ENCODE data around the gene AGBL1.

Gene AGBL1

DNA sequence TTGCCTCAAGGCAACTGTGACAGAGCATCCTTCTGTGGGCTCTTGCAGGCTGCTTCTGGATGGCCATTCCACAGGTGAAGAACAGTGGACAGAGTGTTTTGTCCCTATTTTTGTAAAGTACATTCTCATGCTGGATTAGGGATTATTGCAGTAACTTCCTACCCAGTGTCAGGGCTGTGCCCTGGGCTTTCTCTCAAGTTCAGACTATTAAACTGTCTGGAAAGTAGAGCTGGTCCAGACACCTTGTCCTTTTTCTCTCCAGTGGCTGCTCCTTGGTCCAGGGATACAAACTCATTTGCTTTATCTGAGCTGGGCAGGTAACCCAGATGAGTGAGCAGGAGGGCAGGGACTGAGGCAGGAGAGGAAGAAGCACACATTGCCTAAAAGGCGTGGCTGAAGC, 37.4 kb upstream of the AGBL1 start:
- no peak overlapping the region for H3K4me3 ChIP-seq (replicated peaks in 1 of 2; ENCODE audit: low read depth in 2 of 2, low read length in 2 of 2)
- TF ChIP-seq, protein P1, sequence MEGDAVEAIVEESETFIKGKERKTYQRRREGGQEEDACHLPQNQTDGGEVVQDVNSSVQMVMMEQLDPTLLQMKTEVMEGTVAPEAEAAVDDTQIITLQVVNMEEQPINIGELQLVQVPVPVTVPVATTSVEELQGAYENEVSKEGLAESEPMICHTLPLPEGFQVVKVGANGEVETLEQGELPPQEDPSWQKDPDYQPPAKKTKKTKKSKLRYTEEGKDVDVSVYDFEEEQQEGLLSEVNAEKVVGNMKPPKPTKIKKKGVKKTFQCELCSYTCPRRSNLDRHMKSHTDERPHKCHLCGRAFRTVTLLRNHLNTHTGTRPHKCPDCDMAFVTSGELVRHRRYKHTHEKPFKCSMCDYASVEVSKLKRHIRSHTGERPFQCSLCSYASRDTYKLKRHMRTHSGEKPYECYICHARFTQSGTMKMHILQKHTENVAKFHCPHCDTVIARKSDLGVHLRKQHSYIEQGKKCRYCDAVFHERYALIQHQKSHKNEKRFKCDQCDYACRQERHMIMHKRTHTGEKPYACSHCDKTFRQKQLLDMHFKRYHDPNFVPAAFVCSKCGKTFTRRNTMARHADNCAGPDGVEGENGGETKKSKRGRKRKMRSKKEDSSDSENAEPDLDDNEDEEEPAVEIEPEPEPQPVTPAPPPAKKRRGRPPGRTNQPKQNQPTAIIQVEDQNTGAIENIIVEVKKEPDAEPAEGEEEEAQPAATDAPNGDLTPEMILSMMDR (IDR thresholded peaks at IDR 0.05; ENCODE audit: low read depth, low read length), result no peak
- DNase-seq (ENCODE audit: low read depth in 2 of 2), result no peak

DNA sequence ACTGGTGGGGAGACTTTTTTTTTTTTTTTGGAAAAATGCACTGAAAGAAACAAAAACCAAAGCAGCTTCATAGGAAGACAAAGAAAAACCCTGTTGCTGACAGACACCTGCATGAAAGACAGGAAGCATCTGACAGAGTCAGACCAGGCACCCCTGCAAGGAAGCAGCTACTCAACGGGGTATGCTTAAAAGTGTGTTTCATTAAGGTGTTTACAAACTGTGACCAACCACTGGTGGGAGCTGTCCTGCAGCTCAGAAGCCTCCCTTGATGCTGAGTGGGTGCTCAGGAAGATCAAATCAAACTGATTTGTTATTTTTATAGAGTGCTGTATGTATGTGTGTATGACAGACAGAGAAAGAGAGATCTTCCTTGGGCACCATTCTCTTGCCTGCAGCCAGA, 34.7 kb upstream of the AGBL1 start:
- H3K4me3 ChIP-seq (replicated peaks in 1 of 2; ENCODE audit: low read depth in 2 of 2, low read length in 2 of 2), result no peak overlapping the region
- TF ChIP-seq, protein P1 (IDR thresholded peaks at IDR 0.05; ENCODE audit: low read depth, low read length), result no peak
- no peak for DNase-seq (ENCODE audit: low read depth in 2 of 2)

DNA sequence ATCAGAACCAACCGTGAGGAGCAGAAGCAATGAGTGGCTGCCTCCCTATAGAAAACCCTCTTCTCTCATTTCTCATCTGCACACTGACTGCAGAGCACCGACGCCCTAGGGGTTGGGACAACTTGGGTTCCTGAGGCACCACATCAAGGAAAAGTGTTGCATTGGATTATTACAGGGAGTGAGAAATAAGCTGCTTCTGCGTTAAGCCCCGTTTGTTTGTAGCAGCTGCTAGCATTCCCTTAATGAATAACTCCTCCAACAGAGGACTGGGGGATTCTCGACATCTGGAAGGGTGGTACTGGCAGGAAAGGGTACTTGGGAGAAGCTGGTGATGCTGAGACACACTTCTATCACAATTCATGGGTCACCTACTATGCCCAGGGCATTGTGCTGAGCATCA, 25.3 kb upstream of the AGBL1 start:
- TF ChIP-seq, protein P1 (IDR thresholded peaks at IDR 0.05; ENCODE audit: low read depth, low read length), result no peak

DNA sequence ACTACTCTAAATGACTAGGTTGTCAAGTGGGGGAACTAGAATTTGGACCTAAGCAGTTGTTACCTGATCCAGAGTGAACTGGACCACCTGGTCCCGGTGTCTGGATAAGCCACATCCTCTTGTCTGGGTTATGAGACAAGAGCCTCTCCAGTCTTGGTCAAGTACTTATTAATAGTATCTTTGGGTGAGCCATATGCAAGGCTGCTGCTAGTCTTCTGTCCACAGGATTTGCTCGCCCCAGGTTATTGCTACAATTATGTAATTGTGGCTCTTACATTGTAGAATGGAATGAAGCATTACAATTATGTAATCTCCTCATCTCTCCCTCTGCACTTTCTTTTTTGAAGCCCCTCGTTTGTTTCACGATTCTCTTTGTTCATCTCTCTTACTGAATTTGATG, 24.0 kb upstream of the AGBL1 start:
- no peak overlapping the region for H3K4me3 ChIP-seq (replicated peaks in 1 of 2; ENCODE audit: low read depth in 2 of 2, low read length in 2 of 2)
- TF ChIP-seq, protein P1 (IDR thresholded peaks at IDR 0.05; ENCODE audit: low read depth, low read length), result no peak
- DNase-seq (ENCODE audit: low read depth in 2 of 2), result no peak

More for the DNA sequence above, 25.3 kb upstream of the AGBL1 start:
- no peak for DNase-seq (ENCODE audit: low read depth in 2 of 2)
- H3K4me3 ChIP-seq (replicated peaks in 1 of 2; ENCODE audit: low read depth in 2 of 2, low read length in 2 of 2), result no peak overlapping the region

DNA sequence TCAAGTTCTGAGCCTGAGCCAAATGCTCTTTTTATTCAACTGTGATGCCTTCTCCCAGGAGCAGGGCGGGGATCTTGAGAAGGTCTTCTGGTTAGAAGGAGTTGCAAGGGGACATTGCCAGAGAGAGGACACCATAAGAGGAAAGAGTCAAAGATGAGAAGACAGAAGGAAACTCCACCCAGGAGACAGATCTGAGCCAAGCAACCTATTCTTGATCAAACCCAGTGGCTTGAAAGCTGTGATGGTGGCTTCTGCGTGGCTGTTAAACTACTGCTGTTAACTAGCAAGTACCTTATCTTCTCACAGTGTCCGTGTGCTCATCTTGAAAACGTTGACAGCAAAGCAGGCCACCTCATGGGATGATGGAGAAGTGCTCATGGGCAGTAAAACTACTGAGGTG, 19.8 kb upstream of the AGBL1 start:
- TF ChIP-seq, protein P1 (IDR thresholded peaks at IDR 0.05; ENCODE audit: low read depth, low read length), result no peak
- DNase-seq (ENCODE audit: low read depth in 2 of 2), result no peak

DNA sequence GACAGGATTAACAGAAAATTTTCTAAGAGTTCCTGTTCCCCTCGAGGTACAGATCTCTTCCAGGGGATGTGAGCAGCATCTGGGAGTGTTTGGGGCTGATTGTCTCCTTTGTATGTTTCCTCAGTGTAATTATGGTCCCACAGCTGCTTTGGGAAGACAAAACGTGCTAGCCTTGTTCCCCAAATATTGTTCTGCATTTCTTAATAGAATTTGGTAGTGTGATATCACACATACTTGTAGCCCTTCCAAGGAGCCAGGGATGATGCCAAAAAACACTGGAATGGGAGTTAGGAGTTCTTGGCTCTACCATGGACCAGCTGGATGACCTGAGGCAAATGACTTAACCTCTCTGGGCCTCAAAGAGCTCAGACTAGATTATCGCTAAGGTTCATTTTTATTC, 19.0 kb upstream of the AGBL1 start:
- TF ChIP-seq, protein P1 (IDR thresholded peaks at IDR 0.05; ENCODE audit: low read depth, low read length), result no peak
- no peak for DNase-seq (ENCODE audit: low read depth in 2 of 2)

More for the DNA sequence above, 19.8 kb upstream of the AGBL1 start:
- H3K4me3 ChIP-seq (replicated peaks in 1 of 2; ENCODE audit: low read depth in 2 of 2, low read length in 2 of 2), result no peak overlapping the region

DNA sequence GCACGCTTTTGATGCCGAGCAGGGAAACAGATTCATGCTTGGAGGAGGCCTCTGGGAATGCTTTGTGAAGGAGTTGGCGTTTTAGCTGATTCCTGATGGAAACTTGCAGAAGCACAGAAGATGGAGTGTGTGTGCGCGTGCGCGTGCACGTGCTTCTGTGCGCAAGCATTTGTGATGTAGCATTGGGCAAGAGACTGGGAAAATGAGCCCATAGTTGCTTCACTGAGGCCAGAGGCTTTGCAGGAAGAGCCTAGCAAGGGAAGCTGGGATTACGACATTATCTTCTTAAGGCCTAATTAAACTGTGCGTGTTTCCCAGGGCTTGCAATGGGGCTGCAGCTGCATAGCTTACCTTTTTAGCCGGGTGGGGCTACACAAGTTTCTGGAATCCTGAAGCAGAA, 18.1 kb upstream of the AGBL1 start:
- no peak overlapping the region for H3K4me3 ChIP-seq (replicated peaks in 1 of 2; ENCODE audit: low read depth in 2 of 2, low read length in 2 of 2)
- TF ChIP-seq, protein P1 (IDR thresholded peaks at IDR 0.05; ENCODE audit: low read depth, low read length), result no peak
- DNase-seq (ENCODE audit: low read depth in 2 of 2), result no peak

More for the DNA sequence above, 19.0 kb upstream of the AGBL1 start:
- H3K4me3 ChIP-seq (replicated peaks in 1 of 2; ENCODE audit: low read depth in 2 of 2, low read length in 2 of 2), result no peak overlapping the region
